HG03066 (cell line): ENCODE data around the gene KSR1.
"Not testable (repeated sequence)": the region's sequence is repeated elsewhere in the genome, so short reads cannot be mapped to it uniquely, and the experiment has no call there.

Experiments
- ATAC-seq: cut with Tn5 transposase; IDR thresholded peaks from one replicate; pipeline ENCODE4 v1.9.1; 2021; ENCODE audit warnings: low read depth; ENCODE audit not compliant: unreplicated experiment

Gene KSR1

DNA sequence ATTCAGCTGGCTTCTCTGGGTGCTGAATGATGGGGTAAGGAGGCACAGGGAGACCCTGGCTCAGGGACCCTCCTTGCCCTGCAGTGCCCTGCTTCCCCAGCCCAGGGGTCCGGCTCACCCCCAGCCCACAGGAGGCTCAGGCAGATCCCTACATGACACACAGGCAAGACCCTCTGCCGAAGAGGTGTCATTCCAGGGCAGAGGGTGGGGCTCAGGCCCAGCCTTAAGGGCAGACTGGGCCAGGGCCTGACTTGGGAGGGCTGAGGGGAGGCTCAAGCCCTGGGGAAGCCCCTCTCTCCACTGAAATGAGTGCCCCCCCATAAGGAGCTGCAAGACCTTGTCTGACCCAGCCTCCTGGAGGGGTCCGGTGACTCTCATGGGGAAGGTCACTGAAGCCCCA, 30.3 kb upstream of the KSR1 start:
- no peak for ATAC-seq

DNA sequence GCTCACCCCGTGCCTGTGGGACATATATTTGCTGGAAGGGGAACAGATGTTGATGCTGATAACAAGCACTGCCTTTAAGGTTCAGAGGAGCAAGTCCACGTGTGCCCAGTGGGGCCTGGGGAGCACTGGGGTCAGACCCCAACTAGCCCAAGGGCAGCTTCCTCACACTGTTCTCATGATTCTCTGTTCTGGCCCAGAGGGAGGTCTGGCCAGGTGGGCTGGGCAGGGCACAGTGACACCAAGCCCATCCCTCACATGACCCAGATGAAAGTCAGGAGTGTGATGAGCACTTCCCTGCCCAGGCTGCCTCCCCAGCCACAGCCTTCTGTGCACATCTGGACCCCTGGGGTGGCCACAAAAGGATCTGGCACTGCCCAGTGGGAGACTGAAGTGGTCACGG, 29.8 kb upstream of the KSR1 start:
- not testable (repeated sequence) for ATAC-seq

DNA sequence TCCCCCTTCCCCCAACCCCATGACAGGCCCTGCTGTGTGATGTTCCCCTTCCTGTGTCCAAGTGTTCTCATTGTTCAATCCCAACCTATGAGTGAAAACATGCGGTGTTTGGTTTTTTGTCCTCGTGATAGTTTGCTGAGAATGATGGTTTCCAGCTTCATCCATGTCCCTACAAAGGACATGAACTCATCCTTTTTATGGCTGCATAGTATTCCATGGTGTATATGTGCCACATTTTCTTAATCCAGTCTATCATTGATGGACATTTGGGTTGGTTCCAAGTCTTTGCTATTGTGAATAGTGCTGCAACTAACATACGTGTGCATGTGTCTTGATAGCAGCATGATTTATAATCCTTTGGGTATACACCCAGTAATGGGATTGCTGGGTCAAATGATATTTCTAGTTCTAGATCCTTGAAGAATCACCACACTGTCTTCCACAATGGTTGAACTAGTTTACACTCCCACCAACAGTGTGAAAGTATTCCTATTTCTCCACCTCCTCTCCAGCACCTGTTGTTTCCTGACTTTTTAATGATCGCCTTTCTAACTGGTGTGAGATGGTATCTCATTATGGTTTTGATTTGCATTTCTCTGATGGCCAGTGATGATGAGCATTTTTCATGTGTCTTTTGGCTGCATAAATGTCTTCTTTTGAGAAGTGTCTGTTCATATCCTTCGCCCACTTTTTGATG, 28.9 kb upstream of the KSR1 start:
- not testable (repeated sequence) for ATAC-seq

DNA sequence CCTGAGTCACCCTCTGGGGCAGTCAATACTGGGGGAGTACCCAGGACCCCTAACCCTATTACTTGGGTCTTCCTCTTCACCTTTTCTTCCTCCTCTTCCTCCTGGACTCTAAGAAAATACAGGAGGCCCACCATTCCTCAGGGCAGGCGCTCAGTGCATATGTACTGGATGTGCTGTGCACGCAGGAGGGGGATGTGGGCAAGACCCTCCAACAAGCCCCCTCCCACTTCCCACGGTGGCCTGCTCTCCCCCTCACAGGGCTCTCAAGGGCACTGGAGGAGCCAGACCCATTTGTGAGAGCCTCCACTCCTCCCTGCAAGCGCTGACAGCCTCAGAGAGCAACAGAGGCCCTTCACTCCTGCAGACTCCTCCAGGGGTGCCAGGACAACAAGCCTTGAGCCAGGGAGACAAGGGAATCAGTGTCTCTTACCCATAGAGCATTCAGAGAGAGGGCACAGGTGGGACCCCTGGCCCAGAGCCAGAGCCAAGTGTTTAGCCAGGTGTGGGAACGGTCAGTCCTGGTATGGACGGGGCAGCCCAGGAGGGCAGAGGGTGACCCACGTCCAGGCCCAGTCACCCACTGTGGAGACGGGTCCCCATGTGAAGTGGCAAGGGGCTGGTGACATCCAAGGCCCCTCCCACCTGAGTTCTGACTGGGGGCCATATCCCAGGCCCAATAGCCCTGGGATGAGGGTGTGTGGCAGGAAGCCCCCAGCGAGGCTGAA, 27.3 kb upstream of the KSR1 start:
- ATAC-seq, result no peak

DNA sequence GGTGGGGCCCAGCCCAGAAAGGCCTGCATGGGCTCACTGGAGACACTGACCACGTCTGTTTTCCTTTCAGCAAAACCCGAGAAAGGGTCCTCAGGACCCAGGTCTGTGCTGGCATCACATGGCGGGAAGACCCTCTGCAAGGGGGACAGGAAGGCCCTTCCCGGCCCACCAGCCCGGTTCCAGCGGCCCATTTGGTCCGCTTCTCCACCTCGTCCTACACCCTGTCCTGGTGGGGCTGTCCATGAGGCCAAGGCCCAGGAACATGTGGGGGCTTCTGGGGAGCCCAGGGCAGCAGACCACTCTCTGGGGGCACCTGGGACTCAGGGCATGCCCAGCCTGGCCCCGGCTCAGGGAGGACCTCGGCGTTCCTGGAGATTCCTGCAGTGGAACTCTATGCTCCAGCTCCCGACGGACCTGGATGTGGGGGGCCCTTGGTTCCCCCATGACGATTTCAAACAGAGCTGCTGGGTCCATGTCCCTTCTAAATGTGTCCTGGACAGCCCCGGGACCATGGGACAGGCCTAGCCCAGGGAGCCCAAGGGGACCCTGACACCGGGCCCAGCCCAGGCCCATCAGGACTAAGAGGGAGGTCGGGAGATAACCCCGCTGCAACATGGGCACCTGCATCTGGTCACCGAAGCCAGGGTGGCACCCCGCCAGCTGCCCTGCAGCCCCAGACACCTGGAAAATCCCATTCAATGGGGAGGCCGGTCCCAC, 26.4 kb upstream of the KSR1 start:
- no peak for ATAC-seq

DNA sequence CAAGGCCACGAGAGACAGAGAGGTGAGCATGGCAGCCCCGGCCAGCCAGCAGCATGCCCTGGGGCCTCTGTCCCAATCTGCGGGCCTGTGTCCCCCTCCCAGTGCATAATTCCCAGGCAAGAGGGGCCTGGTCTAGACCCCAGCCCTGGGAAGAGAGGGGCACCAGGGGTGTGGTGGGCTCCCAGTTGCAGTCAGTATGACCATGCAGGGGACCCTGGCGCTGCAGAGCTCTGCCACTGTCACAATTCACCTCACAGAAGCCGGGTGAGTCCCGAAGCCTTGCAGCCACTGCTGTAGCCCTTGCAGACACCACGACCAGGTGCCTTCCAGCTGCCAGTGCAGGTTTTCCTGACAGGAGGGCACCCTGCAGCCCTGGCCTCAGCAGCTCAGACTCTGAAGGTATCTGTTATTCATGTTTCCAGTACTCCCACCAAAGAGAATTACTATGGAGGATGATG, 25.8 kb upstream of the KSR1 start:
- no peak for ATAC-seq

DNA sequence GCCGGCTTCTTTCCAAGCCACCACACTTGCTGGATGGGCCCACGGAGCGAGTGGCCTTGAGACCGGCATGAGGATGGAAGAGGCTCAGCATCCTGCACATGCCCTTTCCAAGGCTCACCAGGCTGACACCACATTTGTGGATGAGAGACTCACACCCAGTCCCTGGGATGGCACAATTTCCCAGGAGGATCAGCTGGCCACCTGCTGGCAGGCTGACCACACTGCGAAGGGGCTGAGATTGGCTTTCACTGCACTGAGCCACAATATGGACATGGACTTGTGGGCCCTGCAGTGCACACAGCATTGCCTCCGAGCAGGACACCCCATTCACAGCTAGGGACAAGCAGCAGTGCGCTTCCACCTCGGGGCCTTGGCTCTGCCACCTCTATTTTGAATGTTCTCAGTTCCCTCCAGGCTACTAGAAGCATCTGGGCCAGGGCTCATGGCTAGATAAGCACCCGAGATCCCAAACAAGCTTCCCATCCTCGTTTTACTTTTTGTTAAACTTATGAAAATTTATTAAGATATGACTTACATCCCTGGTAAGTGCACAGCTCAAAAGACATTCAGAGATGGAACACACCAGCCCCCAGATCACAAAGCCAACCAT, 25.3 kb upstream of the KSR1 start:
- no peak for ATAC-seq

DNA sequence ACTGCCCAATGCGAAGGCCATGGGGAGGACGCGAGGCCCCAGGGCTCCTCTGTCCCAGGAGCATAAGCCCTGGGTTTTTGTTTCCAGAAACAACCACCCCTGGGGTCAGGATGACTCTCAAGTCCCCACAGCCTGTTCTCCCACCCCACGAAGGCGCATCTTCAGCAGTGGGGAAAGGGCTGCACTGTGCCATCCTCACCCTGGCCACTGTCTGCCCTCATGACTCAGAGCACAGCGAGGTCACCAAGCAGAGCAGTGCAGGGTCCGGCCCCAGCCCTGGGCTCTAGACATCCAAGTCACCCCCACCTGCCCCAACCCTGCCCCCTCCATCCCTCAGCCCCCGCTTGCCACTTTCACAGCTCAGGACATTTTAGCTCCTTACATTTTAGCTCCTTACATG, 22.7 kb upstream of the KSR1 start:
- no peak for ATAC-seq

DNA sequence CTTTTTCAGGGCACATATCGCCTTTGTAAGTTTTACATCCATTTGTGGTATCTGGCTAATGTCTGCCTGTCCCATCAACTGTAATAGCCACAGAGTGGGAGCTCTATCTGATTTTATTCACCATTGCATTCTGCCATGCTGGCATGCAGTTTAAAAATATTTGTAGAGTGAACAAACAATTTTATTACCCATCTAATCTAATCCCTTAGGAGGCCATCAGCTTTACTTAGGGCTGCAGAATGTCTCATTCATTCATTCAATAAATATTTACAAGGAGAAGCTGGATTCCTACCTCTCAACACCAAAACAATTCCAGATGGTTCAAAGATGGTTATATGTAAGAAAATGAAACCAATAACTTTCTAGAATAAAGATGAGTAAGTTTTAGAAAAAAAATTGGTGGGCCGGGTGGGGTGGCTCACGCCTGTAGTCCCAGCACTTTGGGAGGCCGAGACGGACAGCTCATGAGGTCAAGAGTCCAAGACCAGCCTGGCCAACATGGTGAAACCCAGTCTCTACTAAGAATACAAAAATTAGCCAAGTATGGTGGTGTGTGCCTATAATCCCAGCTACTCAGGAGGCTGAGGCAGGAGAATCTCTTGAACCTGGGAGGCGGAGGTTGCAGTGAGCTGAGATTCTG, 20.7 kb upstream of the KSR1 start:
- not testable (repeated sequence) for ATAC-seq

DNA sequence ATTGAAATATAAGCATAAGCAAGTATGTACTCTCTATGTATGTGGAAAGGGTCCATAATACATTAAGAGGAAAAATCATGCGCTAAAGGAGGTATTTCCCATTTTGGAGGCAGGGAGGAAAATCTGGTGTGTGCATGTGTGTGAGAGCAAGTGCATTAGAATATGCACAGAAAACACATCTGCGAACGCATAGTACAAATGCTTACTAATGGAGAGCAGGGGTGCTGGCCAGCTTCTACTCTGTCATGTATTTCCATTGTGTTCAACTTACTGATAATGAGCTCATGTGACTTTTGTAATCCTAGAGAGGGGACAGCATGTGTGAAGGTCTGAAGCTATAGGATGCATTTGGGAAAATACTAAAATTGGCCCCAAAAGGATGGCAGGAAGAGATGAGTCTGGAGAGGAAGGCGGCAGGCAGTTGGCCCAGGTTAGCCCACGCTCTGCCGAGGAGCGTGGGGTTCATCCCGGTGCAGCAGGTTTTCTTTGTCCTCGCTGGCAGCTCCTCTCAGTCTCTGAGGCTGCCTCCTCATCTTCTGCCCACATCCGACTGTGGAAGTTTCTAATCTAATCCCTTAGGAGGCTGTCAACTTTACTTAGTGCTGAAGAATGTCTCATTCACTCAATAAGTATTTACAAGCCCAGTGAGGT, 17.8 kb upstream of the KSR1 start:
- ATAC-seq, result no peak

DNA sequence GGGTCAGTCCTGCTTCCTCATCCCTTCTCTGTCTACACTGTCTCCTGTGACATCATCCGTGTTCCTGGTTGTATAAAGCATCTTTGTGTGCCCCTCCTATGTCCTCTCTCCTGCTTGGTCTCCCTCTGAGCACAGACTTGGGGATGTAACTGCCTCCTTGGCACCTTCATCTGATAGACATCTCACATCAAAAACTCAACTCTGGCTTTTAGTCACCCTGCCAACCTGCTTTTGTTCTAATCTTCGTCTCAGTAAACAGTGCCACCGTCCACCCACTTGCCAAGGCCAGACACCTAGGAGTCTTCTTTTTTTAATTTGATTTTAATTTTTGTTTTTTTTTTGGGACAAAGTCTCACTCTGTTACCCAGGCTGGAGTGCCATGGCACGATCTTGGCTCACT, 16.9 kb upstream of the KSR1 start:
- ATAC-seq, result no peak

DNA sequence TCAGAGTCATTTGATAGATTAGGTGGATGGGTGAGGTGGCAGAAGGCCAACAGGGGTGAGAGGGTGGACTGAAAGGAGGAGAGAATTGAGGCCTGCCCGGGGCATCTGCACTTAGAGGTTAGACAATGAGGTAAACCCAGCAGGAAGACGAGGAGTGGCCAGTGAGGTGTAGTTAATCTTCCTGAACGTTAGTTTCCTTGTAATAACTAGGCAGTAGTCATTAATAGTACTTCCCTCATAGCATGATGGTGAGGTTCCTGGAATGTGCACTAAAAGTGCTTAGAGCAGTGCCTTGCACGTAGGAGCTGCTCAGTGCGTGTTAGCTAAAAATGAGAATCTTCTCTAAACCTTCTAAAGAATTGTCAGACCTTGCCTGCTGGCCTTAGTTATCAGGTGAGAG, 13.5 kb upstream of the KSR1 start:
- no peak for ATAC-seq

DNA sequence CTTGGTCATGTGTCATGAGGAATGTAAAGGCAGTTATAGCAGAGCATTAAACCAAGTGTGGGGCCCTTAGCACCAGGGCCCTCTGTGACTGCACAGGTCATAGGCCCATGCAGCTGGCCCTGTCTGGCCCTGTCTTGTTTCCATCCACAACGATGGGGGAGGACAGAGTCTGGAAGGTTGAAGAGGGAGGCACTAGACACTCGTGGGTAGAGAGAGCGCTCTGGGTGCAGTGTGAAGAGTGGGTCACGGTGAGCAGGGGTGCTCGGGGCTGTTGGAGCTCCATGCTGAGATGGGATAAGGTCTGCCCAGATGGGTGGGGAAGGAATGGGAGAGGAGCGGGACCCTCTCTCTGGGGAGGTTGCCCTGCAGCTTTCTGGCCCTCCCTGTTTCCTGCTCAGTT, 12.8 kb upstream of the KSR1 start:
- ATAC-seq, result no peak

DNA sequence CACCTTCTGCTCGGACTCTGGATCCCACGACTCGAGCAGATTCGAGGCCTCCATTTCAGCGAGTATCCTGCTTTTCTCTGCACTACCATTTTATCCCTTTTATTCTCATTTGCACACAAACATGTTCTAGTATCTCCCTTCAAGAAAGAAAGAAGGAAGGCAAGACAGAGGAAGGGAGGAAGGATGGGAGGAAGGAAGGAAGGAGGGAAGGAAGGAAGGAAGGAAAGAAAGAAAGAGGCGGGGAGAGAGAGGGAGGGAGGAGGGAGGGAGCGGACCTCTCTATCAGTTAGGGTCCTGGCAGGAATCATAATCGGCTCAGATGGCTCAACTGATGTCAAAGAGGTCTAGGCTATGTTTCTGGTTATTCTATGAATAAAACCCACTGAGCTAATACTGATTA, 10.3 kb upstream of the KSR1 start:
- no peak for ATAC-seq

DNA sequence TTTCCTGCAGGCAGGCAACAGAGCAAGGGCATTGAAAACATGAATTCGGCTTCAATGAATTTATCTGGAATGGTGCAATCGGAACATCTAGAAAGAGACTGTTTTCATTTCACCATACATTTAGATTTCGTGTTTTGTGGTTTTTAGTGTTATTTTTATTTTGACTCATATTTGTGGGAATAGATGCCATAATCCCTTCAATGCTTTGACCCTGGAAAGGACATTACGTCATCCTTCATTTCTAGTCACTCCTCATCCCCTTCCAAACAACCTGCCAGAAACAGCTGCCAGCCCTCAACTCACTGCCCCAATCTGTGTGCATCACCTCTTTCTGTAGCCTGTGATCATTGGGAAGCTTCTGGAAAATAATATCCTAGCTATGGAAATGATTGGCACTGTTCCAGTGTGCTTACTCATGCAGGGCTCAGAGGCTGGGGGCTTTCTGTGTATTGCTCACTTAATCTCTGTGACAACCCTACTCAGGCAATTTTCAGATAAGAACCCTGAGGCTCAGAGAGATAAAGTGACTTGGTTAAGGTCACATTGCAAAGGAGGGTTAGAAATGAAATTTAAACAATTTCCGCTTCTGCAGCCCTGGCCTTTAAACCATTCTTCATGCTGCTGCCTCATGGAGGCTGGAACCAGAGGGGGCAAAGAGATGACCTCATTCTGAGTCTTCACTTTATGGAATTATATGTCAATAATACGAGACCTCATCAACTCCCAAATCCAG, 9.5 kb upstream of the KSR1 start:
- ATAC-seq, result no peak

DNA sequence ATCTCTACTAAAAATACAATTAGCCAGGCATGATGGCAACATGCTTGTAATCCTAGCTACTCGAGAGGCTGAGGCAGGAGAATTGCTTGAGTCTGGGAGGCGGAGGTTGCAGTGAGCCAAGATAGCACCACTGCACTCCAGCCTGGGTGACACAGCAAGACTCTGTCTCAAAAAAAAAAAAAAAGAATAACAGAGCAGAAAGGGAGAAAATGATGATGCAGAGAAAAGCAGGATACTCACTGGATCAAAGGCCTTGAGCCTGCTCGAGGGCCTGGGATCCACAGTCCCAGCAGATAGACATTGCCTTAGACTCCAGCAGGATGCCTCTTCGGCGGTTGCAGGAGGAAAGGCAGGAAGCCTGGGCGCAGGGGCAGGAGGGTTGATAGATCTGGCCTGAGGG, 7.7 kb upstream of the KSR1 start:
- ATAC-seq, result not testable (repeated sequence)

DNA sequence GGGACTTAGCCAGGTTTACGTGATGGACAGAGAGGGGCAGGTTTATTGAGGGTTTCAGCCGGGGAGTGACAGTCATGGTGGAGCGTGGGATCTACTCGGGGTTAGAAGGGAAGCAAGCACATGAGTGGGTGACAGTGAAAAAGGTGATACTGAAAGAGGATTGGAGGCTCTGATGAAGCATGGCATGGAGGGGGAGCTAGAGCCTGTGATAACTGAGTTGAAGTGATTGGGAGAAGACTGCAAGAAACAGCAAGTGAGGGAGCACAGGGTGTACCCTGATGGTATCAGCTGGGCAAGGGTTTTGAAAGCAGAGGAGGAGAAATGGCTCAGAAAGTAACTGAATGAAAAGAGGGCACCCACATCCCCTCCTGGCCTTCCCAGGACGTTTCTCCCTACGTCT, 6.7 kb upstream of the KSR1 start:
- ATAC-seq, result no peak

DNA sequence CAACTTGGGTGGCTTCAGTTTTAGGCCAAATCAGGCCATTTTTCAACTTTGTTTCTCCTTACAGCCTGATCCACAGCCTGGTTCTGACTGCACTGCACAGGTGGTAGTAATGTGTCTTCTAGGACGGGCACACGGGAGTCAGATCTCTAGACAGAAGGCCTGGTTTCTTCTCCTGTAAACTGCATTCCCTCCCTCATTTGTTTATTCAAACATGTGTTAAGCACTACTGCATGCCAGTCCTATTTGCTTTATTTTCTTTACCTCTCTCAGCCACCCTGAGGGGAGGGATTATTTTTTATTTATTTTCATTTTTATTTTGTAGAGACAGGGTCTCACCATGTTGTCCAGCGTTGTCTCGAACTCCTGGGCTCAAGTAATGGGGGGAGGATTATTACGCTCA, 6.3 kb upstream of the KSR1 start:
- ATAC-seq, result no peak

DNA sequence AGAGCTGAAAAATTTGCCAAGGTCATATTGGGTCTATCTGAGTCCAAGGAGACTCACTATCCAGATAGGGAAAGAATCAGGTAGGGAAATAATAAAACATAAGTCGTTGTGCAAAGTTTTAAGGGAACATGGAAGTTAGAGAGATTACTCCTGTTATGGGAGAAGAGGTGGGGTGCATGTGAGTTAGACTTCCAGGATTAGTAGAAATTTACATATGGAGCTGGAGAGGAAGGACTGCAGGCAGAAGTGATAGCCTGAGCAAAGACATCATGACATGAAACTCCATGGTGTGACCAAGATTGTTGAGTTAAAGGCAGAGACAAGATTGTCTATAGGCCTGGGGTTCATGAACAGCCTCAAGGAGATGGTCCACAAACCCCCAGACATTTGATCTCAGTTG, 5.8 kb upstream of the KSR1 start:
- ATAC-seq, result no peak

DNA sequence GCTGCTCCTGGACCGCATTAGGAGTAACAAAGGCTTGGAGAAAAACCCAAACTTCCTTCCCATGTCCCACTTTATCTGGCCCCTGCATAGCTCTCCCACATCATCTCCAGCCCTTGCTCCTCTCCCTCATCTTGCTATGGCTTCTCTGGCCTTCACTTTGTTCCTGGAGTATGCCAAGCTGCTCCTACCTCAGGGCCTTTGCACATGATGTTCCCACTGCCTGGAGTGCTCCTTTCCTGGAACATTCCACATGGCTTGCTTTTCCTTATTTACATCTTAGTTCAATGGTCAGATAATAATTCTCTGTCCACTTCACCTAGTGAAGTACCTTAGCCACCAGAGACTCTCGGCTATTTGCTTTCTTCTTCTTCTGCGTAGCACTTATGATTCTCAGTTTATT, 4.3 kb upstream of the KSR1 start:
- ATAC-seq, result no peak
